ENCODE data around the gene TNMD. TPM values are rescaled to one million over a fixed set of nuclear protein-coding genes. Genes with fewer than 3 reads are reported as not detected.

Gene TNMD
- total RNA-seq, 4 donors from 2014 or later = 1.7 TPM; not detected in 3

- no peak for DNase-seq
- no peaks in the 10 kb centered on the region for H3K36me3 ChIP-seq
- H3K9me3 ChIP-seq = no peaks in the 10 kb centered on the region
- peaks cover 0 to 4% of the 10 kb centered on the region in 2 donors for H3K27me3 ChIP-seq
- TF ChIP-seq, protein P1, sequence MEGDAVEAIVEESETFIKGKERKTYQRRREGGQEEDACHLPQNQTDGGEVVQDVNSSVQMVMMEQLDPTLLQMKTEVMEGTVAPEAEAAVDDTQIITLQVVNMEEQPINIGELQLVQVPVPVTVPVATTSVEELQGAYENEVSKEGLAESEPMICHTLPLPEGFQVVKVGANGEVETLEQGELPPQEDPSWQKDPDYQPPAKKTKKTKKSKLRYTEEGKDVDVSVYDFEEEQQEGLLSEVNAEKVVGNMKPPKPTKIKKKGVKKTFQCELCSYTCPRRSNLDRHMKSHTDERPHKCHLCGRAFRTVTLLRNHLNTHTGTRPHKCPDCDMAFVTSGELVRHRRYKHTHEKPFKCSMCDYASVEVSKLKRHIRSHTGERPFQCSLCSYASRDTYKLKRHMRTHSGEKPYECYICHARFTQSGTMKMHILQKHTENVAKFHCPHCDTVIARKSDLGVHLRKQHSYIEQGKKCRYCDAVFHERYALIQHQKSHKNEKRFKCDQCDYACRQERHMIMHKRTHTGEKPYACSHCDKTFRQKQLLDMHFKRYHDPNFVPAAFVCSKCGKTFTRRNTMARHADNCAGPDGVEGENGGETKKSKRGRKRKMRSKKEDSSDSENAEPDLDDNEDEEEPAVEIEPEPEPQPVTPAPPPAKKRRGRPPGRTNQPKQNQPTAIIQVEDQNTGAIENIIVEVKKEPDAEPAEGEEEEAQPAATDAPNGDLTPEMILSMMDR (IDR thresholded peaks at IDR 0.05) = no peak
- TF ChIP-seq POLR2A (IDR thresholded peaks at IDR 0.05) = no peak
- no peaks in the 10 kb centered on the region for H3K4me1 ChIP-seq
- H3K27ac ChIP-seq = no peak overlapping the region
- H3K4me3 ChIP-seq = no peak overlapping the region
- intact Hi-C loops (cut with DNase I; ENCODE audit: low total_unique reads) = no loop called here
These were observed 16.0 kb downstream of the TNMD start for GRCh38 chrX:100600758-100601157.

DNA sequence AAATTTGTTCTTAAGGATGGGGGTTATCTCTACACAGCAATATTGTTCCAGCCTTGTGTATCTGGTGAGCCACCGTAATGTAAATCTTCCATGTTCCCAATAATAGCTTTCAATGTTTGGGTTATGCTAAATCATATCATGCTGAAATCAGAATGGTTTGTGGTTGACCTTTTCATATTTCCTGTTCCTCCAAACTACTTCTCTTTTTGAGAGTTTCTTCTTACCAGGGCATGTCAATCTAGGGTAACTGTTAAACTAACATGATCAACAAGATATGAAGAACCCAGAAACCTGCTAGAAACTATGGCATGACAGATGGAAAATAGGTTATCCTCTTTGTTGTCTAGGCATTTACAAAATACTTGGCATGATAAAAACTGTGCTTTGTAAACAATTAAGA, 22.0 kb downstream of the TNMD start:
- H3K4me3 ChIP-seq = no peak overlapping the region
- no peak for TF ChIP-seq POLR2A (IDR thresholded peaks at IDR 0.05)
- no peaks in the 10 kb centered on the region for H3K36me3 ChIP-seq
- no peak for DNase-seq
- H3K27me3 ChIP-seq = no peaks in the 10 kb centered on the region
- no peaks in the 10 kb centered on the region for H3K9me3 ChIP-seq
- no peak overlapping the region for H3K27ac ChIP-seq
- no peaks in the 10 kb centered on the region for H3K4me1 ChIP-seq
- intact Hi-C loops (cut with DNase I; ENCODE audit: low total_unique reads) = no loop called here

DNA sequence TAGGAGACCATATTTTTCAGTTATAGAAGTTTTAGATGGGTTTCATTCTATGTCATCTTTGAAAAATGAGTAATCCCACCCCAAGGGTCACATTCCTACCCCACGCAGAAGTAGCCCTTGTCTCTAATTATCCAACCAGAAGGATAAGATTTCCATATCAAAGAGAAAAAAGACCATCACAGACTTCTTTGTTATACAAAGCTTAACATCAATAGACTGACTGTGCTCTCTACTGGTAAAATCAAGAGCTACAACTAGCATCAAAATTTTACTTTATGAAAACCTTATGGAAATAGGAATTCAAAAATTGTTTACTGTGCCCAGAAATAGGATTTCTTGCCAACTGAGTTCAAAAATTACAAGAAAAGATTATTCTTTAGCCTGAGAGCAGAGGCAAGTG, 24.9 kb downstream of the TNMD start:
- no peaks in the 10 kb centered on the region for H3K4me1 ChIP-seq
- no peak overlapping the region for H3K27ac ChIP-seq
- intact Hi-C loops (cut with DNase I; ENCODE audit: low total_unique reads) = no loop called here
- TF ChIP-seq POLR2A (IDR thresholded peaks at IDR 0.05) = no peak
- TF ChIP-seq, protein P1 (IDR thresholded peaks at IDR 0.05) = peak in 1 of 4 experiments; percentile 22
- no peaks in the 10 kb centered on the region for H3K9me3 ChIP-seq
- H3K4me3 ChIP-seq = no peak overlapping the region
- no peaks in the 10 kb centered on the region for H3K27me3 ChIP-seq
- no peak for DNase-seq
- no peaks in the 10 kb centered on the region for H3K36me3 ChIP-seq

GRCh38 chrX:100611951-100612350, 27.2 kb downstream of the TNMD start:
- DNase-seq = no peak
- Histone ChIP-seq H3K36me3 (no peaks in the 10 kb centered on the region), H3K27ac (no peak overlapping the region), H3K9me3 (no peaks in the 10 kb centered on the region), H3K4me1 (no peaks in the 10 kb centered on the region), H3K4me3 (no peak overlapping the region), H3K27me3 (no peaks in the 10 kb centered on the region)
- no peak for TF ChIP-seq POLR2A (IDR thresholded peaks at IDR 0.05)
- intact Hi-C loops (cut with DNase I; ENCODE audit: low total_unique reads) = no loop called here

DNA sequence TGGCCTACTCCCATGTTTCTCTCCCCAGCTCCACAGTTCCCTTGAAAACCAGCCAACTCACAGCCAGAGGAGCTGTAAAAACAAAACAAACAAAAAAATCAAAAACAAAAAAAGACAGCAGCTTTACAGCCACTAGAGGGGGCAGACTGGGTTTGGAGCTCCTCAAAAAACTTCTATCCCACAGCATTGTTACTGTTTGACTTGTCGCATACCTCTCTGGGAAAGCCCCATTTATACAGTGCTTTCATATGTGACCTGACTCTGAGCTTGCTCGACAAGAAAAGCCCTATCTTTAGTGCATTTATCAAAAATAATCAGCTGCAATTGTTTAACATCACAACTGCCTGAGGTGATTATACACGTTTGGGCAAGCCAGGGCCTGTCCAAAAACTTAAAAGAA, 30.3 kb downstream of the TNMD start:
- Histone ChIP-seq H3K4me1 (no peaks in the 10 kb centered on the region), H3K36me3 (no peaks in the 10 kb centered on the region), H3K9me3 (no peaks in the 10 kb centered on the region), H3K27ac (no peak overlapping the region), H3K4me3 (no peak overlapping the region), H3K27me3 (no peaks in the 10 kb centered on the region)
- intact Hi-C loops (cut with DNase I; ENCODE audit: low total_unique reads) = no loop called here
- DNase-seq = no peak
- TF ChIP-seq, protein P1 (IDR thresholded peaks at IDR 0.05) = peak; percentile 21 to 44 (median 32)
- TF ChIP-seq POLR2A (IDR thresholded peaks at IDR 0.05) = no peak

DNA sequence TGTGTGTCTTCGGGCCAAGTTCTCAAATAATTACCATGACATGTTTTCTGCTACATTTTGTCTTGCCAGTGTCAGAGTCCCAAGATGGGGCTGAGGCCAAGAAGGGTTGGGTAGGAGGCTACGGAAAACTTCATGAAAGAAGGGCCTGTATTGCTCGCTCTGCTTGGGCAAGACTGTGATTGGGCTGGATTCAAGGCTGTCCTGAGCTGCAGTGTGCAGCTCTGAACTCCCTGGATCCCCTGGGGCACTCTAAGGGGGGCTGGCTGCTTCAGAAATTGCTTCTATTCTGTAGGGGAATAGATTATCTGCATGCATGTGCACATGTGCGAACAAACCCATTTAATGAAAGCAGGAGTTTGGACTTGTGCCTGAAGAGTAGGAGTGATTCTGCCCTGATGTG, 38.3 kb downstream of the TNMD start:
- Histone ChIP-seq H3K9me3 (no peaks in the 10 kb centered on the region), H3K4me3 (no peak overlapping the region), H3K27me3 (no peaks in the 10 kb centered on the region), H3K27ac (no peak overlapping the region), H3K4me1 (no peaks in the 10 kb centered on the region), H3K36me3 (no peaks in the 10 kb centered on the region)
- intact Hi-C loops (cut with DNase I; ENCODE audit: low total_unique reads) = no loop called here
- no peak for DNase-seq
- TF ChIP-seq, protein P1 (IDR thresholded peaks at IDR 0.05) = no peak
- no peak for TF ChIP-seq POLR2A (IDR thresholded peaks at IDR 0.05)

Data from uterus (tissue), 4 donors.